K562 (cell line): ENCODE data around the gene ROPN1L. TPM values are rescaled to one million over a fixed set of nuclear protein-coding genes. Genes with fewer than 3 reads are reported as not detected.

Source experiments
- ATAC-seq: fragments of 200-7000 bp; cut with Tn5 transposase; 3 replicates; pipeline ENCODE4 v1.9.1; 2020; ENCODE audit warnings: moderate library complexity
- BruUV-seq: library from RNA; stranded (reverse); fragments of 400-500 nt; replicated peaks from 2 replicates; lab custom pipeline; 2021; lab: Mats Ljungman, UMichigan
- CTCF ChIA-PET: fragments of 300-600 bp; formaldehyde crosslinking; extraction: SDS; loops from one replicate; lab custom pipeline; 2021; ENCODE audit warnings: low intra/inter-chr PET ratio; lab: Yijun Ruan, JAX
- POLR2A ChIA-PET: fragments of 300-600, 350-650 bp; sonication (Branson Sonifier 250); formaldehyde crosslinking; extraction: SDS; loops from one replicate; lab custom pipeline; 2021; ENCODE audit warnings: antibody characterized with exemption, inconsistent platforms; lab: Yijun Ruan, JAX
- DNase-seq, 4 experiments: peaks; one replicate each; pipeline versions ENCODE4 v3.0.0 to v3.0.0-alpha.2; 2011 to 2018; ENCODE audit warnings: low spot score in 3 of 4, mixed read lengths in 3 of 4; ENCODE audit errors: extremely low read depth in 1 of 4
- FAIRE-seq: peaks from 2 replicates; lab custom pipeline; 2011; peaks lifted over from hg19 to GRCh38; lab: Jason Lieb, UNC
- H2AFZ ChIP-seq: 2 replicates; pipeline ENCODE4 v1.6.0; 2011; ENCODE audit warnings: low read depth, low read length, control low read depth, inconsistent platforms
- H3K27ac ChIP-seq: fragments of 200-600 bp; 3 replicates; pipeline ENCODE4 v1.8.0; 2011; ENCODE audit warnings: low read depth, mild to moderate bottlenecking, control low read depth, inconsistent platforms, low read length, moderate library complexity, mixed read lengths; ENCODE audit errors: extremely low read depth
- H3K27me3 ChIP-seq, 2 experiments: fragments of 300-600 bp in 1 of 2; 2 replicates in 1 of 2; 3 replicates in 1 of 2; pipeline versions ENCODE4 v1.6.0 to v1.8.0; 2011; ENCODE audit warnings: inconsistent platforms in 2 of 2, low read length in 2 of 2, mild to moderate bottlenecking in 1 of 2, mixed read lengths in 1 of 2, moderate library complexity in 1 of 2; ENCODE audit not compliant: control insufficient read depth in 2 of 2, insufficient read depth in 2 of 2
- H3K36me3 ChIP-seq: fragments of 300-600 bp; 3 replicates; pipeline ENCODE4 v1.8.0; 2011; ENCODE audit warnings: mild to moderate bottlenecking, low read length, inconsistent platforms; ENCODE audit not compliant: control insufficient read depth, insufficient read depth
- H3K4me1 ChIP-seq, 2 experiments: fragments of 200-600 bp in 1 of 2; replicated peaks in 1 of 2; 2 replicates in 1 of 2; 3 replicates in 1 of 2; pipeline versions ENCODE4 v1.5.1 to v1.8.0; 2011; ENCODE audit warnings: inconsistent platforms in 2 of 2, low read length in 2 of 2, mild to moderate bottlenecking in 1 of 2, mixed read lengths in 1 of 2, moderate library complexity in 1 of 2; ENCODE audit not compliant: control insufficient read depth in 2 of 2, insufficient read depth in 2 of 2
- H3K4me2 ChIP-seq: 2 replicates; pipeline ENCODE4 v1.6.1; 2011; ENCODE audit warnings: low read length, control low read depth, inconsistent platforms, mixed read lengths; ENCODE audit not compliant: insufficient read depth
- H3K4me3 ChIP-seq: fragments of 200-600 bp; sonication (generic), shearing (Covaris generic); 2 replicates; pipeline ENCODE4 v1.5.1; 2016; ENCODE audit warnings: control low read depth, inconsistent platforms
- H3K79me2 ChIP-seq: fragments of 200-600 bp; 3 replicates; pipeline ENCODE4 v1.8.0; 2011; ENCODE audit warnings: low read length, inconsistent platforms; ENCODE audit not compliant: control insufficient read depth, insufficient read depth
- H3K9ac ChIP-seq, 2 experiments: 2 replicates each; pipeline versions ENCODE4 v1.6.0 to v1.6.1; 2011; ENCODE audit warnings: low read depth in 2 of 2, low read length in 2 of 2, control low read depth in 1 of 2, inconsistent platforms in 1 of 2, mild to moderate bottlenecking in 1 of 2, mixed read lengths in 1 of 2; ENCODE audit not compliant: insufficient read depth in 1 of 2
- H3K9me1 ChIP-seq: one replicate; pipeline ENCODE4 v1.6.0; 2011; ENCODE audit warnings: inconsistent platforms, mild to moderate bottlenecking, low read length, moderate library complexity; ENCODE audit not compliant: control insufficient read depth, insufficient read depth
- H3K9me3 ChIP-seq: replicated peaks from 2 replicates; pipeline ENCODE4 v1.5.1; 2011; ENCODE audit warnings: low read depth, low read length, inconsistent platforms; ENCODE audit not compliant: control insufficient read depth, insufficient read depth
- H4K20me1 ChIP-seq: replicated peaks from 2 replicates; pipeline ENCODE4 v1.6.1; 2011; ENCODE audit warnings: low read length, inconsistent platforms, mixed read lengths; ENCODE audit not compliant: control insufficient read depth, insufficient read depth
- CBX5 ChIP-seq: IDR thresholded peaks from 2 replicates; pipeline ENCODE4 v1.6.1; 2014; ENCODE audit warnings: low read depth, borderline replicate concordance
- EGR1 ChIP-seq: fragments of 450-650 bp; conservative IDR thresholded peaks from 2 replicates; pipeline ENCODE4 v1.6.1; 2017; ENCODE audit warnings: mild to moderate bottlenecking
- ELF1 ChIP-seq: fragments of 200-800 bp; sonication (Bioruptor generic); IDR thresholded peaks from 2 replicates; pipeline ENCODE4 v1.6.1; 2016; ENCODE audit warnings: missing genetic modification characterization, missing compliant biosample characterization
- ETS2 ChIP-seq: IDR thresholded peaks from 2 replicates; pipeline ENCODE4 v1.6.1; 2016; ENCODE audit warnings: borderline replicate concordance, missing genetic modification characterization, mild to moderate bottlenecking, moderate library complexity, missing compliant biosample characterization; ENCODE audit not compliant: poor library complexity, severe bottlenecking
- ETV1 ChIP-seq: fragments of 450-650 bp; conservative IDR thresholded peaks from 2 replicates; pipeline ENCODE4 v1.6.1; 2016; ENCODE audit warnings: missing genetic modification characterization, control low read depth, low read depth, missing compliant biosample characterization
- FOXK1 ChIP-seq: sonication (generic); formaldehyde crosslinking; IDR thresholded peaks from 2 replicates; pipeline ENCODE4 v1.8.0; 2022; ENCODE audit warnings: missing genetic modification reagents, mild to moderate bottlenecking, borderline replicate concordance
- KLF13 ChIP-seq: fragments of 450-650 bp; IDR thresholded peaks from 2 replicates; pipeline ENCODE4 v1.6.1; 2016; ENCODE audit warnings: missing genetic modification characterization, low read depth, mild to moderate bottlenecking, missing compliant biosample characterization, moderate library complexity, borderline replicate concordance
- LARP7 ChIP-seq: fragments of 450-650 bp; IDR thresholded peaks from 2 replicates; pipeline ENCODE4 v1.6.1; 2016
- MIER1 ChIP-seq: fragments of 450-650 bp; IDR thresholded peaks from 2 replicates; pipeline ENCODE4 v1.6.1; 2016; ENCODE audit warnings: antibody characterized with exemption, mild to moderate bottlenecking, low read depth
- NCOA2 ChIP-seq, 2 experiments: fragments of 450-650 bp; IDR thresholded peaks; 2 replicates each; pipeline ENCODE4 v1.6.1; 2018; ENCODE audit warnings: mild to moderate bottlenecking in 2 of 2, moderate library complexity in 1 of 2; ENCODE audit not compliant: partially characterized antibody in 2 of 2
- PHF21A ChIP-seq: fragments of 450-650 bp; IDR thresholded peaks from 2 replicates; pipeline ENCODE4 v1.6.1; 2017; ENCODE audit warnings: low read depth, borderline replicate concordance
- ZNF175 ChIP-seq: fragments of 200-800 bp; sonication (Bioruptor generic); IDR thresholded peaks from 2 replicates; pipeline ENCODE4 v1.6.1; 2016; ENCODE audit warnings: low read depth, mild to moderate bottlenecking, missing genetic modification characterization, missing compliant biosample characterization
- WGBS: fragments of 100-300 bp; shearing (Covaris generic); methylation state at CpG from one replicate; pipeline ENCODE4 v1.1.6; 2016; ENCODE audit warnings: low coverage, mixed read lengths; ENCODE audit not compliant: insufficient coverage; ENCODE audit errors: missing lambda C conversion rate; 5-methylcytosine and 5-hydroxymethylcytosine counted together
- in situ Hi-C: fragments of 300-500 bp; cut with MboI; formaldehyde crosslinking; loops from 4 replicates; pipeline ENCODE4 v1.15.0; 2018; ENCODE audit warnings: inconsistent platforms, mixed read lengths
- intact Hi-C: fragments of 100-400 bp; cut with micrococcal nuclease; formaldehyde crosslinking; loops from 2 replicates; pipeline ENCODE4 v1.14.2; 2022
- polyA plus RNA-seq, 8 experiments: library from polyadenylated mRNA; depleted of rRNA in 4 of 8; stranded (reverse) in 5 of 8; unstranded in 3 of 8; fragments of >200 nt; fragmentation: Nextera tagmentation in 2 of 8; fragmentation: Illumina TruSeq in 1 of 8; extraction: Ambion mirVana in 2 of 8; extraction: Trizol in 1 of 8; gene quantifications; 2 replicates each; pipeline versions ENCODE4 v1.2.1 to v1.2.3, GENCODE V29; 2011 to 2014; ENCODE audit warnings: inconsistent platforms in 1 of 8, missing spikeins in 1 of 8
- total RNA-seq, 7 experiments: library from RNA; depleted of rRNA in 6 of 7; stranded (reverse); fragments of >200 nt in 6 of 7; fragmentation: Illumina TruSeq in 2 of 7; extraction: Trizol in 2 of 7; gene quantifications; 2 replicates each; pipeline versions ENCODE4 v1.2.1 to v1.2.3, GENCODE V29; 2011 to 2021; ENCODE audit warnings: low replicate concordance in 1 of 7

The ROPN1L gene
- total and polyA plus RNA-seq, 9 of the 15 experiments (the other 6 are each of a cell fraction or from before 2014, with no cell fraction given) = 0.04 to 0.85 (median 0.24) TPM; not detected in 3

GRCh38 chr5:10468256-10468655, 26.6 kb downstream of the ROPN1L start:
- H2AFZ ChIP-seq = no peak overlapping the region
- H3K36me3 ChIP-seq = no peaks in the 10 kb centered on the region
- H3K27ac ChIP-seq = no peak overlapping the region
- no peak overlapping the region for H3K4me2 ChIP-seq
- H3K27me3 ChIP-seq = peaks cover 67 to 72% of the 10 kb centered on the region in 2 experiments
- 13% methylated on average over 2 of the region's 2 CpGs for WGBS
- intact Hi-C loops (no loop called here), in situ Hi-C loops (loop anchor here (25.0 kb wide), 1 partner anchor 694 kb away; no protein-coding TSS in a partner anchor)
- no peak for FAIRE-seq
- H3K9me3 ChIP-seq = no peaks in the 10 kb centered on the region
- no peak overlapping the region for H3K4me3 ChIP-seq
- BruUV-seq = no TSS peak
- ChIA-PET CTCF (interaction anchor here (0.5 kb wide), 1 partner anchor 240 kb away, joined by 3 read pairs; no protein-coding TSS in a partner anchor), POLR2A (interaction anchor here (0.7 to 2.3 kb wide), 4 partner anchors 13 to 210 kb away, joined by 3 to 6 read pairs (median 4); no protein-coding TSS in a partner anchor)
- no peaks in the 10 kb centered on the region for H3K9me1 ChIP-seq
- no peak overlapping the region for H3K9ac ChIP-seq
- peaks cover 5% of the 10 kb centered on the region; the same call in 1 of the 2 replicates for H4K20me1 ChIP-seq
- no peak for ATAC-seq
- H3K79me2 ChIP-seq = no peaks in the 10 kb centered on the region
- no peaks in the 10 kb centered on the region for H3K4me1 ChIP-seq
- DNase-seq = no peak
- no peak for TF ChIP-seq CBX5
- TF ChIP-seq MIER1 = no peak
- TF ChIP-seq EGR1 = no peak
- no peak for TF ChIP-seq ZNF175 (CRISPR knock-in tag)
- no peak for TF ChIP-seq LARP7
- TF ChIP-seq FOXK1 (CRISPR knock-in tag) = no peak
- no peak for TF ChIP-seq PHF21A
- no peak for TF ChIP-seq NCOA2 (IDR thresholded peaks at IDR 0.05; ENCODE audit: partially characterized antibody in 2 of 2)
- no peak for TF ChIP-seq ELF1 (tag)
- TF ChIP-seq KLF13 = no peak
- no peak for TF ChIP-seq ETV1 (tag)
- no peak for TF ChIP-seq ETS2 (tag)
